ENCODE results near the gene APLF. TPM values are rescaled to one million over a fixed set of nuclear protein-coding genes. Genes with fewer than 3 reads are reported as not detected.
A peak's percentile ranks its signal among the peaks of the same experiment; 100 is the strongest.
"Not testable (repeated sequence)": the region's sequence is repeated elsewhere in the genome, so short reads cannot be mapped to it uniquely, and the experiment has no call there.

The APLF gene
- total and polyA plus RNA-seq, 3 experiments from 2014 or later = 1.9 to 4.0 (median 3.6) TPM

- H3K36me3 ChIP-seq (ENCODE audit: insufficient read depth, low read length); H3K4me1 ChIP-seq (ENCODE audit: insufficient read depth, low read length); H3K36me3 Mint-ChIP-seq; DNase-seq; POLR2A ChIA-PET; H3K4me3 ChIP-seq (ENCODE audit: low read length); H3K4me1 Mint-ChIP-seq; H3K27me3 Mint-ChIP-seq; H3K4me3 Mint-ChIP-seq; H3K27me3 ChIP-seq (ENCODE audit: insufficient read depth, low read length, poor library complexity, severe bottlenecking); H3K9me3 ChIP-seq (ENCODE audit: low read length); H3K27ac Mint-ChIP-seq; CTCF ChIA-PET; H3K27ac ChIP-seq (ENCODE audit: low read depth, low read length): not testable (repeated sequence)
- H3K9me3 Mint-ChIP-seq = peaks cover 0 to 13% (median 5%) of the 10 kb centered on the region in 5 donors
These were observed 21.0 kb upstream of the APLF start for GRCh38 chr2:68446425-68446824.

GRCh38 chr2:68447118-68447517 lies 20.3 kb upstream of the APLF start:
- H3K36me3 ChIP-seq (ENCODE audit: insufficient read depth, low read length) = no peaks in the 10 kb centered on the region
- Mint-ChIP-seq H3K27ac (no peak overlapping the region), H3K4me1 (peaks cover 1 to 2% (median 2%) of the 10 kb centered on the region in 3 donors), H3K9me3 (peaks cover 0 to 13% (median 5%) of the 10 kb centered on the region in 5 donors), H3K36me3 (no peaks in the 10 kb centered on the region), H3K4me3 (no peak overlapping the region), H3K27me3 (no peaks in the 10 kb centered on the region)
- no peaks in the 10 kb centered on the region for H3K9me3 ChIP-seq (ENCODE audit: low read length)
- peaks cover 1% of the 10 kb centered on the region for H3K4me1 ChIP-seq (ENCODE audit: insufficient read depth, low read length)
- DNase-seq = no peak
- no peaks in the 10 kb centered on the region for H3K27me3 ChIP-seq (ENCODE audit: insufficient read depth, low read length, poor library complexity, severe bottlenecking)
- H3K27ac ChIP-seq (ENCODE audit: low read depth, low read length) = no peak overlapping the region
- no peak overlapping the region for H3K4me3 ChIP-seq (ENCODE audit: low read length)
- CTCF ChIA-PET = interaction anchor here (2.2 kb wide), 1 partner anchor 155 kb away, joined by 4 read pairs; no protein-coding TSS in a partner anchor
- POLR2A ChIA-PET = no interaction called here

- POLR2A ChIA-PET = no interaction called here
- H3K4me1 ChIP-seq (ENCODE audit: insufficient read depth, low read length) = peaks cover 8% of the 10 kb centered on the region
- CTCF ChIA-PET = interaction anchor here (1.4 to 2.2 kb wide), 3 partner anchors 13 to 253 kb away, joined by 3 to 4 read pairs (median 4); no protein-coding TSS in a partner anchor
- Mint-ChIP-seq H3K4me1 (peaks cover 18 to 20% (median 19%) of the 10 kb centered on the region in 3 donors), H3K4me3 (peak overlapping the region in 1 of 7 donors; percentile 8), H3K9me3 (peaks cover 0 to 13% (median 5%) of the 10 kb centered on the region in 5 donors), H3K36me3 (no peaks in the 10 kb centered on the region), H3K27me3 (no peaks in the 10 kb centered on the region), H3K27ac (peak overlapping the region in 2 of 8 donors; percentile 43 to 69)
- no peaks in the 10 kb centered on the region for H3K36me3 ChIP-seq (ENCODE audit: insufficient read depth, low read length)
- H3K27me3 ChIP-seq (ENCODE audit: insufficient read depth, low read length, poor library complexity, severe bottlenecking) = no peaks in the 10 kb centered on the region
- no peak overlapping the region for H3K4me3 ChIP-seq (ENCODE audit: low read length)
- DNase-seq = peak in 3 of 5 donors; percentile 36 to 75 (median 66)
- no peak overlapping the region for H3K27ac ChIP-seq (ENCODE audit: low read depth, low read length)
- no peaks in the 10 kb centered on the region for H3K9me3 ChIP-seq (ENCODE audit: low read length)
These were observed 18.4 kb upstream of the APLF start for GRCh38 chr2:68448671-68449653.

- CTCF ChIA-PET = interaction anchor here (1.7 to 2.5 kb wide), 5 partner anchors 10 to 473 kb away, joined by 5 to 19 read pairs (median 6); partner anchors contain the start of genes APLF and FBXO48
- no peaks in the 10 kb centered on the region for H3K27me3 Mint-ChIP-seq
- H3K4me3 Mint-ChIP-seq = peak overlapping the region; percentile 3 to 57 (median 49)
- Histone ChIP-seq H3K9me3 (ENCODE audit: low read length) (no peaks in the 10 kb centered on the region), H3K27me3 (ENCODE audit: insufficient read depth, low read length, poor library complexity, severe bottlenecking) (no peaks in the 10 kb centered on the region), H3K4me3 (ENCODE audit: low read length) (no peak overlapping the region), H3K27ac (ENCODE audit: low read depth, low read length) (no peak overlapping the region), H3K36me3 (ENCODE audit: insufficient read depth, low read length) (no peaks in the 10 kb centered on the region), H3K4me1 (ENCODE audit: insufficient read depth, low read length) (peaks cover 8% of the 10 kb centered on the region)
- no peaks in the 10 kb centered on the region for H3K36me3 Mint-ChIP-seq
- DNase-seq = peak in 2 of 5 donors; percentile 61 to 64
- peak overlapping the region in 7 of 8 donors; percentile 38 to 93 (median 82) for H3K27ac Mint-ChIP-seq
- peaks cover 21 to 23% (median 21%) of the 10 kb centered on the region in 3 donors for H3K4me1 Mint-ChIP-seq
- POLR2A ChIA-PET = interaction anchor here (1.0 to 1.5 kb wide), 3 partner anchors 11 to 26 kb away, joined by 3 to 8 read pairs (median 3); partner anchors contain the start of genes APLF and FBXO48
- H3K9me3 Mint-ChIP-seq = peaks cover 0 to 10% (median 5%) of the 10 kb centered on the region in 5 donors
These were observed 15.1 kb upstream of the APLF start for GRCh38 chr2:68452158-68452900.

- Histone ChIP-seq H3K4me1 (ENCODE audit: insufficient read depth, low read length) (peaks cover 8% of the 10 kb centered on the region), H3K9me3 (ENCODE audit: low read length) (no peaks in the 10 kb centered on the region), H3K27ac (ENCODE audit: low read depth, low read length) (no peak overlapping the region), H3K27me3 (ENCODE audit: insufficient read depth, low read length, poor library complexity, severe bottlenecking) (no peaks in the 10 kb centered on the region), H3K36me3 (ENCODE audit: insufficient read depth, low read length) (no peaks in the 10 kb centered on the region), H3K4me3 (ENCODE audit: low read length) (no peak overlapping the region)
- Mint-ChIP-seq H3K36me3 (peaks cover 0 to 2% (median 0%) of the 10 kb centered on the region in 3 donors), H3K4me1 (peaks cover 21 to 23% (median 21%) of the 10 kb centered on the region in 3 donors), H3K4me3 (no peak overlapping the region), H3K9me3 (peaks cover 0 to 4% (median 4%) of the 10 kb centered on the region in 5 donors), H3K27ac (peak overlapping the region; percentile 35 to 76 (median 56)), H3K27me3 (no peaks in the 10 kb centered on the region)
- ChIA-PET CTCF (interaction anchor here (1.7 to 2.5 kb wide), 5 partner anchors 9 to 471 kb away, joined by 5 to 19 read pairs (median 6); partner anchors contain the start of genes APLF and FBXO48), POLR2A (interaction anchor here (0.7 to 1.5 kb wide), 3 partner anchors 11 to 27 kb away, joined by 3 to 8 read pairs (median 4); partner anchors contain the start of genes APLF and FBXO48)
- no peak for DNase-seq
These were observed 13.5 kb upstream of the APLF start for GRCh38 chr2:68453761-68454360.

GRCh38 chr2:68454719-68455118 lies 12.7 kb upstream of the APLF start:
- Histone ChIP-seq H3K4me3 (ENCODE audit: low read length) (no peak overlapping the region), H3K27me3 (ENCODE audit: insufficient read depth, low read length, poor library complexity, severe bottlenecking) (no peaks in the 10 kb centered on the region), H3K9me3 (ENCODE audit: low read length) (no peaks in the 10 kb centered on the region), H3K36me3 (ENCODE audit: insufficient read depth, low read length) (no peaks in the 10 kb centered on the region), H3K27ac (ENCODE audit: low read depth, low read length) (no peak overlapping the region), H3K4me1 (ENCODE audit: insufficient read depth, low read length) (peaks cover 8% of the 10 kb centered on the region)
- Mint-ChIP-seq H3K4me1 (peaks cover 21 to 23% (median 21%) of the 10 kb centered on the region in 3 donors), H3K36me3 (peaks cover 0 to 2% (median 0%) of the 10 kb centered on the region in 3 donors), H3K4me3 (no peak overlapping the region), H3K27me3 (no peaks in the 10 kb centered on the region), H3K27ac (peak overlapping the region in 1 of 8 donors; percentile 31), H3K9me3 (no peaks in the 10 kb centered on the region)
- no peak for DNase-seq
- POLR2A ChIA-PET = interaction anchor here (0.7 kb wide), 1 partner anchor 11 kb away, joined by 4 read pairs; no protein-coding TSS in a partner anchor
- CTCF ChIA-PET = interaction anchor here (2.5 kb wide), 1 partner anchor 8 kb away, joined by 19 read pairs; no protein-coding TSS in a partner anchor

- H3K27ac ChIP-seq (ENCODE audit: low read depth, low read length) = no peak overlapping the region
- H3K27me3 Mint-ChIP-seq = no peaks in the 10 kb centered on the region
- no peak overlapping the region for H3K4me3 Mint-ChIP-seq
- CTCF ChIA-PET = interaction anchor here (0.8 kb wide), 1 partner anchor 11 kb away, joined by 3 read pairs; the partner anchor contains the start of genes APLF and FBXO48
- peaks cover 0 to 2% (median 0%) of the 10 kb centered on the region in 3 donors for H3K36me3 Mint-ChIP-seq
- no peaks in the 10 kb centered on the region for H3K9me3 Mint-ChIP-seq
- DNase-seq = no peak
- H3K9me3 ChIP-seq (ENCODE audit: low read length) = no peaks in the 10 kb centered on the region
- H3K4me1 Mint-ChIP-seq = peaks cover 21 to 23% (median 21%) of the 10 kb centered on the region in 3 donors
- H3K36me3 ChIP-seq (ENCODE audit: insufficient read depth, low read length) = no peaks in the 10 kb centered on the region
- H3K4me3 ChIP-seq (ENCODE audit: low read length) = no peak overlapping the region
- peak overlapping the region in 1 of 8 donors; percentile 48 for H3K27ac Mint-ChIP-seq
- POLR2A ChIA-PET = no interaction called here
- no peaks in the 10 kb centered on the region for H3K27me3 ChIP-seq (ENCODE audit: insufficient read depth, low read length, poor library complexity, severe bottlenecking)
- peaks cover 8% of the 10 kb centered on the region for H3K4me1 ChIP-seq (ENCODE audit: insufficient read depth, low read length)
These were observed 11.2 kb upstream of the APLF start for GRCh38 chr2:68456198-68456597.

Measured in CD8-positive, alpha-beta memory T cell (primary cell).